ENCODE data around the gene CNTN4.

DNA sequence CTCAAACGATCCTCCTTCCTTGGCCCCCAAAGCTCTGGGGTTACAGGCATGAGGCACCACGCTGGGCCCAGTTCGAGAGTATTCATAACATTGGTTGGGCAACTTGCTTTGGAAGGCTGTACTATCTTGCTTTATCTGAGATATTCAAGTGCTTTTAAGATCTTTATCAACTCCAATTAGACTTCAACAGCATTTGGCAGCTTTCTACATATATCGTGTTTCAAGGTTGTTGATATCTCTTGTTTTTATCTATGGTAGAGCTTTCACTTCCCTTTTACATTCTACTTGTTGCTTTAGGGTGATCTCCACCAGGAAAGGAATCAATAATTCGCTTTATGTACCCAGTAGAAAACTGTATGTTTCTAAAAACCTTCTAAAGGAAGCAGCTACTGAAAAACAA lies 616.2 kb downstream of the CNTN4 start:
- no peak for TF ChIP-seq CTCF (IDR thresholded peaks at IDR 0.05 in 8 of 11, conservative IDR thresholded peaks at IDR 0.05 in 3 of 11)
- no peak for TF ChIP-seq POLR2AphosphoS5 (IDR thresholded peaks at IDR 0.05)

All from spleen (tissue), 7 donors.